Keratinocyte (primary cell): Measurements from ENCODE around the gene KMT2E. TPM values are rescaled to one million over a fixed set of nuclear protein-coding genes. Genes with fewer than 3 reads are reported as not detected.

Source experiments
- DNase-seq: peaks from one replicate; pipeline ENCODE4 v3.0.0-alpha.2; 2011; ENCODE audit warnings: low read depth, missing footprints, low spot score
- FAIRE-seq: peaks from 2 replicates; lab custom pipeline; 2011; peaks lifted over from hg19 to GRCh38; lab: Jason Lieb, UNC
- H2AFZ ChIP-seq: 2 replicates; pipeline ENCODE4 v1.6.0; 2012; ENCODE audit warnings: low read length, control low read depth, inconsistent platforms; ENCODE audit not compliant: control insufficient read depth
- H3K27ac ChIP-seq: 2 replicates; pipeline ENCODE4 v1.5.1; 2011; ENCODE audit warnings: low read length; ENCODE audit not compliant: control insufficient read depth, insufficient read depth
- H3K27me3 ChIP-seq: 3 replicates; pipeline ENCODE4 v1.6.0; 2011; ENCODE audit warnings: low read length; ENCODE audit not compliant: control insufficient read depth, insufficient read depth; ENCODE audit errors: extremely low read depth
- H3K36me3 ChIP-seq, 2 experiments: 2 replicates in 1 of 2; 3 replicates in 1 of 2; pipeline ENCODE4 v1.5.1; 2011; ENCODE audit warnings: low read length in 2 of 2, mild to moderate bottlenecking in 1 of 2; ENCODE audit not compliant: control insufficient read depth in 2 of 2, insufficient read depth in 2 of 2; ENCODE audit errors: extremely low read depth in 1 of 2
- H3K4me1 ChIP-seq: 3 replicates; pipeline ENCODE4 v1.5.1; 2011; ENCODE audit warnings: low read length; ENCODE audit not compliant: control insufficient read depth, insufficient read depth; ENCODE audit errors: extremely low read depth
- H3K4me2 ChIP-seq: 3 replicates; pipeline ENCODE4 v1.6.0; 2011; ENCODE audit warnings: low read depth, low read length; ENCODE audit not compliant: control insufficient read depth, insufficient read depth; ENCODE audit errors: extremely low read depth
- H3K4me3 ChIP-seq, 3 experiments: fragments of 200-600 bp in 1 of 3; sonication (generic) in 1 of 3; 2 replicates in 2 of 3; 3 replicates in 1 of 3; pipeline ENCODE4 v1.5.1; 2011 to 2016; ENCODE audit warnings: low read length in 3 of 3, mild to moderate bottlenecking in 3 of 3, control low read depth in 2 of 3, inconsistent platforms in 1 of 3, low read depth in 1 of 3, mixed read lengths in 1 of 3, mixed run types in 1 of 3, moderate library complexity in 1 of 3; ENCODE audit not compliant: control insufficient read depth in 2 of 3, insufficient read depth in 2 of 3; ENCODE audit errors: extremely low read depth in 1 of 3
- H3K79me2 ChIP-seq: 2 replicates; pipeline ENCODE4 v1.6.0; 2012; ENCODE audit warnings: low read length; ENCODE audit not compliant: control insufficient read depth, insufficient read depth
- H3K9ac ChIP-seq: 3 replicates; pipeline ENCODE4 v1.6.0; 2011; ENCODE audit warnings: low read length; ENCODE audit not compliant: control insufficient read depth, insufficient read depth; ENCODE audit errors: extremely low read depth
- H3K9me1 ChIP-seq: 3 replicates; pipeline ENCODE4 v1.6.0; 2011; ENCODE audit warnings: low read length; ENCODE audit not compliant: control insufficient read depth, insufficient read depth; ENCODE audit errors: extremely low read depth
- H3K9me3 ChIP-seq: 2 replicates; pipeline ENCODE4 v1.5.1; 2012; ENCODE audit warnings: low read depth, low read length; ENCODE audit not compliant: control insufficient read depth
- H4K20me1 ChIP-seq: 3 replicates; pipeline ENCODE4 v1.6.0; 2011; ENCODE audit warnings: low read length; ENCODE audit not compliant: control insufficient read depth, insufficient read depth; ENCODE audit errors: extremely low read depth
- CTCF ChIP-seq, 3 experiments: IDR thresholded peaks in 1 of 3; conservative IDR thresholded peaks in 1 of 3; optimal IDR thresholded peaks in 1 of 3; 2 replicates in 2 of 3; 3 replicates in 1 of 3; pipeline versions ENCODE3 to v1.5.1; 2011; ENCODE audit warnings: low read length in 3 of 3, mild to moderate bottlenecking in 3 of 3, moderate library complexity in 2 of 3, control low read depth in 1 of 3, inconsistent platforms in 1 of 3; ENCODE audit not compliant: insufficient read depth in 2 of 3; ENCODE audit errors: extremely low read depth in 1 of 3
- EZH2 ChIP-seq: IDR thresholded peaks from one replicate; pipeline ENCODE4 v1.6.1; 2012; ENCODE audit warnings: inconsistent platforms, mild to moderate bottlenecking, low read length, moderate library complexity
- dilution Hi-C: fragments of 300-500 bp; cut with MboI; formaldehyde crosslinking; loops from one replicate; pipeline ENCODE4 v1.7.0; 2020; ENCODE audit warnings: low sequenced_read_pairs; ENCODE audit not compliant: extremely low pct_ligation_motif_present
- polyA plus RNA-seq, 5 experiments: library from polyadenylated mRNA; depleted of rRNA in 3 of 5; stranded (reverse) in 3 of 5; stranded (forward) in 1 of 5; unstranded in 1 of 5; fragments of >200 nt; gene quantifications; 1 replicate in 1 of 5; 2 replicates in 3 of 5; 3 replicates in 1 of 5; pipeline versions ENCODE4 v1.2.1 to v1.2.3, GENCODE V29; 2011 to 2012; ENCODE audit warnings: missing spikeins in 2 of 5, low read depth in 1 of 5, low replicate concordance in 1 of 5

KMT2E gene
- polyA plus RNA-seq, 1 donor (not counting 4 experiments of a cell fraction or from before 2014, with no cell fraction given): 12.9 TPM

- H3K36me3 ChIP-seq: peaks cover 7 to 8% of the 10 kb centered on the region in 2 experiments
- no peak for FAIRE-seq
- dilution Hi-C loops: no loop called here
These were observed 137.1 kb downstream of the KMT2E start for GRCh38 chr7:105151152-105151551.

GRCh38 chr7:105153531-105153930, 139.5 kb downstream of the KMT2E start:
- H3K4me2 ChIP-seq: no peak overlapping the region
- peaks cover 3 to 8% of the 10 kb centered on the region in 2 experiments for H3K36me3 ChIP-seq
- H3K9ac ChIP-seq: no peak overlapping the region
- H3K27ac ChIP-seq: no peak overlapping the region
- DNase-seq (no peak), FAIRE-seq (no peak)
- no peaks in the 10 kb centered on the region for H4K20me1 ChIP-seq
- no peaks in the 10 kb centered on the region for H3K9me1 ChIP-seq
- no peak overlapping the region for H2AFZ ChIP-seq
- dilution Hi-C loops: no loop called here
- no peaks in the 10 kb centered on the region for H3K27me3 ChIP-seq
- no peak overlapping the region for H3K4me3 ChIP-seq
- TF ChIP-seq CTCF (optimal IDR thresholded peaks at IDR 0.05 in 1 of 3, IDR thresholded peaks at IDR 0.05 in 1 of 3, conservative IDR thresholded peaks at IDR 0.05 in 1 of 3; ENCODE audit: extremely low read depth in 1 of 3, insufficient read depth in 2 of 3, low read length in 3 of 3) (no peak), EZH2 (no peak)
- H3K4me1 ChIP-seq: peaks cover 13% of the 10 kb centered on the region
- H3K9me3 ChIP-seq: no peaks in the 10 kb centered on the region
- H3K79me2 ChIP-seq: no peaks in the 10 kb centered on the region

More at GRCh38 chr7:105151152-105151551, 137.1 kb downstream of the KMT2E start:
- H4K20me1 ChIP-seq: no peaks in the 10 kb centered on the region
- DNase-seq: no peak
- no peaks in the 10 kb centered on the region for H3K27me3 ChIP-seq
- no peak overlapping the region for H3K9ac ChIP-seq
- H3K4me1 ChIP-seq: peaks cover 13% of the 10 kb centered on the region
- no peaks in the 10 kb centered on the region for H3K9me3 ChIP-seq
- no peak overlapping the region for H2AFZ ChIP-seq
- H3K27ac ChIP-seq: no peak overlapping the region
- no peak overlapping the region for H3K4me3 ChIP-seq
- H3K9me1 ChIP-seq: no peaks in the 10 kb centered on the region
- TF ChIP-seq EZH2 (no peak), CTCF (optimal IDR thresholded peaks at IDR 0.05 in 1 of 3, IDR thresholded peaks at IDR 0.05 in 1 of 3, conservative IDR thresholded peaks at IDR 0.05 in 1 of 3; ENCODE audit: extremely low read depth in 1 of 3, insufficient read depth in 2 of 3, low read length in 3 of 3) (no peak)
- no peak overlapping the region for H3K4me2 ChIP-seq
- no peaks in the 10 kb centered on the region for H3K79me2 ChIP-seq
